NCI-H446 (cell line): ENCODE measurements around the gene MKI67.
"Not testable (repeated sequence)": the region's sequence is repeated elsewhere in the genome, so short reads cannot be mapped to it uniquely, and the experiment has no call there.

ENCODE experiments used
- DNase-seq, 2 experiments: peaks; one replicate each; lab custom pipeline; 2025; lab: John Stamatoyannopoulos, UW

MKI67 gene

DNA sequence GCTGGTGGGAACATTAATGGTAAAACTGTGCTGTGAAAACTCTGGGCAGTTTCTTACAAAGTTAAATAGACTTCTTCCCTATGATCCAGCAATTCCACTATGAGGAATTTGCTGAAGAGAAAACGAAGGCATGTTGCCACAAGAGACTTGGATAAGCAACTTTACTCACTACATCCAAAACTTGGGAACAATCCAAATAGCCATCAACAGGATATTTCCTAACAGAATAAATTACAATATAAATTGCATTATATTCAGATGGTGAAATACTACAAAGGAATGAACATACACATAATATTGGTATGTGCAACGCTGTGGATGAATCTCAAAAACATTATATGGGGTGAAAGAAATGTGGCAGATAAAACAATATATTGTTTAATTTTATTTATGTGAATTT, 21.4 kb upstream of the MKI67 start:
- no peak for DNase-seq

DNA sequence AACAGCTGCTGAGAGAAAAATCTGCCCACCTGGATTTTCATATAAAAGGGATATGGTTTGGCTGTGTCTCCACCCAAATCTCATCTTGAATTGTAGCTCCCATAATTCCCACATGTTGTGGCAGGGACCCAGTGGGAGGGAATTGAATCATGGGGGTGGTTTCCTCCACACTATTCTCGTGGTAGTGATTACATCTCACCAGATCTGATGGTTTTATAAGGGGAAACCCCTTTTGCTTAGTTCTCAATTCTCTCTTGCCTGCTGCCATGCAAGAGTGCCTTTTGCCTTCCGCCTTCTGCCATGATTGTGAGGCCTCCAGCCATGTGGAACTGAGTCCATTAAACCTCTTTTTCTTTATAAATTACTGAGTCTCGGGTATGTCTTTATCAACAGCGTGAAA, 20.8 kb upstream of the MKI67 start:
- no peak for DNase-seq

DNA sequence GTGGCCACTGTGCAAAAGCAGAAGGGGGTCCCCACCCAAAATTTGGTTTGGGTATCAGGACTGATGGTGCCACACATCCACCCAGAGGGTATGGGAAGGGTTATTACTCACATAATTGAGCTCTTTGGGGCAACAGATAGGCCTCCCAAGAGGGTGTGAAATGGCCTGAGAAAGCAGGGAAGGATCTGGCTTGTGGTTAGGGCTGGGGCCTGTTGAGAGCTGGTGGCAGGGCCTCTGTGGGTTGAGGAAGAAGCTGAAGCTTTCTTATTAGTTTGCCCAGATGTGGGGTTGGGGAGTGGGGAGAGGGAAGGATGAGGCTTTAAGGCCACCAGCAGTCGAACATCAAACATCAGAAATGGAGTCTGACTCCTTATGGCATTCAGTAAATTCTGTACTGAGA, 18.3 kb upstream of the MKI67 start:
- no peak for DNase-seq

- no peak for DNase-seq
Measured at GRCh38 chr10:128143531-128143930, 17.3 kb upstream of the MKI67 start.

- no peak for DNase-seq
Measured at GRCh38 chr10:128140425-128140824, 14.2 kb upstream of the MKI67 start.

DNA sequence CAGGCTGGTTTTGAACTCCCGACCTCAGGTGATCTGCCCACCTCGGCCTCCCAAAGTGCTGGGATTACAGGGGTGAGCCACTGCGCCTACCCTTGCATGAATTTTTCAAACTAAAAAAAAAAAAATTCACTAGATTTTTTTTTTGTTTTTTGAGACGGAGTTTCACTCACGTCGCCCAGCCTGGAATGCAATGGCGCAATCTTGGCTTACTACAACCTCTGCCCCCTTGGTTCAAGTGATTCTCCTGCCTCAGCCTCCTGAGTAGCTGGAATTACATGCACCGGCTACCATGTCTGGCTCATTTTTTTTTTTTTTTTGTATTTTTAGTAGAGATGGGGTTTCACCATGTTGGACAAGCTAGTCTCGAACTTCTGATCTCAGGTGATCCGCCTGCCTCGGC, 12.2 kb upstream of the MKI67 start:
- not testable (repeated sequence) for DNase-seq

GRCh38 chr10:128137877-128138276, 11.7 kb upstream of the MKI67 start:
- DNase-seq = no peak

GRCh38 chr10:128130051-128130450, 3.8 kb upstream of the MKI67 start:
- no peak for DNase-seq

GRCh38 chr10:128128582-128128981, 2.4 kb upstream of the MKI67 start:
- no peak for DNase-seq

GRCh38 chr10:128125416-128125943, 743 bp downstream of the MKI67 start:
- no peak for DNase-seq

- DNase-seq = no peak
Measured at GRCh38 chr10:128124813-128125403, 1.3 kb downstream of the MKI67 start.

DNA sequence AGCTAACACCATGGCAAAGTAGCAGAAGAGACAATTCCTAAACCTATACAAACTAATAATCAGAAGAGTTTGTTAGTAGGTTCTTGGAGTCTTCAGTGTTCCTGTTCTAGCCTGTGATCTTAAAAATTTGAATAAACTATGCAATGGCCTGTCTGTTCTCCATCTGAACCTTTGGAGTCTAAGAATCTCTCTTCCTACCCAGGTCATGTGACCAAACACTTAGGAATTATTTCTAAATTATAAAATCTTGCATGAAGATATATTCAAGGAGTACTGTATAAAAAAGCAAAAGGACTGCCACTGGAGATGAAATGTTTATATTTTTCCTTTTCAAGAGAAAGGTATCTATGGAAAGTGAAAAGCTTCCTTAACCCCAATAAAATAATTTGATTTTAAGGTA, 2.4 kb downstream of the MKI67 start:
- no peak for DNase-seq

- DNase-seq = no peak
Measured at GRCh38 chr10:128122931-128123330, 3.3 kb downstream of the MKI67 start.

DNA sequence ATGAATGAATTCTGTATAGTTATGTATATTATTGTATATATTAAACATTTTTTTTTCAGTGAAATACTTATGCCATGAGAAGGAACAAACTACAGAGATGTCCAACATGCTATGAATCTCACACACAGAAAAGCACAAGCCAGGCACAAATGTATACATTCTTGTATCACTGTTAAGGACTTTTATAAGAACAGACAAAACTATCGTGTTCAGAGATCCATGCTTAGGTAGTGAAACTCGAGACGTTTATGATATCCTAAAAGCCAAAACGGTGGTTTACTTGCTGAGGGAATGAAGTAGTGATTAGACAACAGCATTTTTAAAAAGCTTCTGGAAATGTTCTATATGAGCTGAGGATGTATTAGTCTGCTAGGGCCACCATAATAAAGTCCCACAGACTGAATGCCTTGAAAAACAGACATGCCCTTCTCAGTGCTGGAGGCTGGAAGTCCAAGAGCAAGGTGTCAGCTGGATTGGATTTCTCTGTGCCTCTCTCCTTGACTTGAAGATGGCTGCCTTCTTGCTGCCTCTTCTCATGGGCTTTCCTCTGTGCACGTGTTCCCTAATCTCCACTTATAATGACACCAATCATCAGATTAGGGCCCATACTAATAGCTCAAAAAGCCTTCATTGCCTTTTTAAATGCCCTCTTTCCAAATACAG, 4.3 kb downstream of the MKI67 start:
- DNase-seq = no peak

- no peak for DNase-seq
Measured at GRCh38 chr10:128116851-128117615, 9.2 kb downstream of the MKI67 start.

- no peak for DNase-seq
Measured at GRCh38 chr10:128116187-128116586, 10.0 kb downstream of the MKI67 start.

- DNase-seq = no peak
Measured at GRCh38 chr10:128115356-128115755, 10.9 kb downstream of the MKI67 start.

DNA sequence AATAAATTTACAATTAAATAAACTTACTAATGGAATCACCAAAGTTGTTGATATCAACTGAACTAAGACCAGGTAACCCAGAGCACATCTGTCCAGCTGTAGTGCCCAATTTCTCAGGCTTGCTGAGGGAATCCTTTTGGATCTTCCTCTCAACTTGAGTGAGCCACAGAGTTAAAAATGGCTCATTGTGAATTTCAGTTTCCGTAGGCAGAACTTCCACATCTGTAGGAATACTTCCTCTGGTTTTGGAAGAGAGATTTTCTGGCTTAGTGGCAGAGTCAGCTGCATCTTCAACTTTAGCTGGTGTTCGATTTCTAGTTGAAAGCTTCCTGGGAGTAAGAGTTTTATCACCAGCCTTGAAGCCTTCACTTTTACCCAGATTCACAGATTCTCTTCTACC, 11.3 kb downstream of the MKI67 start:
- no peak for DNase-seq

DNA sequence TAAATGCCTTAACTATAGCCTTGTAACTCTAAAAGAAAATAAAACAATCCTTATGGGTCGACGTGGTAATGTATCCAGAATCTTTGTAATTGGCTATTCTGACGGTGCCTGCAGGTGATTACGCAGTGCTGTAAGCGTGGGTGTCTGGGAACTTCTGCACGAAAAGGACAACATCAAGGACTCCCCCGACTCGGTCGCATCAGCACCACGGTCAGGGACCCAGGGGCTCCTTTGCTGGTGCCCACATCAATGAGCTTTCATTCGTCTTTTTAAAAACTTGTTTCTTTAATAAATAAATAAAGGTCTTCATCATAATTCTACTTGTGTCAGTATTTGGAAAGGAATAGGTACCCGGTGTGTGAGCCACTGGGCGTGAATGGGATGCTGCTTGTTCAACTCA, 13.2 kb downstream of the MKI67 start:
- no peak for DNase-seq

- DNase-seq = no peak
Measured at GRCh38 chr10:128111696-128112095, 14.5 kb downstream of the MKI67 start.

DNA sequence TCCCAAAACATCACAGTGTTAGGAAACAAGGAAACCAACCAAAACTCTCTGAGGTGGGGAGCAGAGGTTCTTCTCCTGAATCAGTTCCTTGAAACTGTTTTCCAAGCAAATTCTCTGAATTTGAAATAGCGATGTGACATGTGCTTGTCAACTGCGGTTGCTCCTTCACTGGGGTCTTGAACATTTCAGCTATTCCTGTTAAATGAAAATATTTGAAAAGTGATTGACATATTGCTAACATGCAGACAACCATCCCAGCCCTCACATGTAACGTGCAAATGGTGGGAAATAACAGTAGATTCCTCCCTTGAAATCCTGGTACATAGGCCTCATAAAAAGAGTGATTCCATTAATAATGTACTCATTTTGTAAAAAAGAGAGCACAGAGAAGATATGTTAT, 15.9 kb downstream of the MKI67 start:
- DNase-seq = no peak

- no peak for DNase-seq
Measured at GRCh38 chr10:128109707-128110106, 16.5 kb downstream of the MKI67 start.

GRCh38 chr10:128105383-128105782, 20.8 kb downstream of the MKI67 start:
- no peak for DNase-seq
